HG03095 (cell line): ENCODE results near the gene CFAP97D1.

Experiments
- ATAC-seq: cut with Tn5 transposase; IDR thresholded peaks from one replicate; pipeline ENCODE4 v1.9.1; 2021; ENCODE audit warnings: moderate library complexity; ENCODE audit not compliant: unreplicated experiment

Gene CFAP97D1

GRCh38 chr17:43825567-43825966 is 45.3 kb downstream of the CFAP97D1 start:
- no peak for ATAC-seq

GRCh38 chr17:43826206-43826605 is 46.0 kb downstream of the CFAP97D1 start:
- ATAC-seq = no peak

GRCh38 chr17:43827596-43827995 is 47.4 kb downstream of the CFAP97D1 start:
- ATAC-seq = no peak

GRCh38 chr17:43829738-43830137 is 49.5 kb downstream of the CFAP97D1 start:
- ATAC-seq = no peak

GRCh38 chr17:43830510-43831140 is 50.4 kb downstream of the CFAP97D1 start:
- ATAC-seq = no peak

DNA sequence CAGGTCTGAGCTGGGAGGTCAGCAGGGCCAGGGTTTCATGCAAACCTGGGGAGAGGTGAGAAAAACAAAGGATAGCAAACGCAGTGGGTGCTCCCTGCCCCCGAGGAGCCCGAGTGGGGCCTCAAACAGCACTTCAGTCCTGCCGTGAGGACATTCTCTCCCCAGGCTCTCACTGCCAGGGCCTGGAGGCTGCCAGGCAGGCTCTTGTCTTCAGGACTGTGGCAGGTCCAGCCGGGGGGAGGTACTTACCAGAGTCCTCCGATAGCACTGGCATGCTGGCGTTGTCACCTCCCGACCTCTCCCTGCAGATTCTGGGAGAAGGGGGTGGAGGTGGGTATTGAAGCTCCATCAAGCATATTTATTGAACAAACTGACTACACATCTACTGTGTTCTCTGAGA is 51.4 kb downstream of the CFAP97D1 start:
- ATAC-seq = no peak

- ATAC-seq = no peak
These were observed 52.1 kb downstream of the CFAP97D1 start for GRCh38 chr17:43832168-43832975.

DNA sequence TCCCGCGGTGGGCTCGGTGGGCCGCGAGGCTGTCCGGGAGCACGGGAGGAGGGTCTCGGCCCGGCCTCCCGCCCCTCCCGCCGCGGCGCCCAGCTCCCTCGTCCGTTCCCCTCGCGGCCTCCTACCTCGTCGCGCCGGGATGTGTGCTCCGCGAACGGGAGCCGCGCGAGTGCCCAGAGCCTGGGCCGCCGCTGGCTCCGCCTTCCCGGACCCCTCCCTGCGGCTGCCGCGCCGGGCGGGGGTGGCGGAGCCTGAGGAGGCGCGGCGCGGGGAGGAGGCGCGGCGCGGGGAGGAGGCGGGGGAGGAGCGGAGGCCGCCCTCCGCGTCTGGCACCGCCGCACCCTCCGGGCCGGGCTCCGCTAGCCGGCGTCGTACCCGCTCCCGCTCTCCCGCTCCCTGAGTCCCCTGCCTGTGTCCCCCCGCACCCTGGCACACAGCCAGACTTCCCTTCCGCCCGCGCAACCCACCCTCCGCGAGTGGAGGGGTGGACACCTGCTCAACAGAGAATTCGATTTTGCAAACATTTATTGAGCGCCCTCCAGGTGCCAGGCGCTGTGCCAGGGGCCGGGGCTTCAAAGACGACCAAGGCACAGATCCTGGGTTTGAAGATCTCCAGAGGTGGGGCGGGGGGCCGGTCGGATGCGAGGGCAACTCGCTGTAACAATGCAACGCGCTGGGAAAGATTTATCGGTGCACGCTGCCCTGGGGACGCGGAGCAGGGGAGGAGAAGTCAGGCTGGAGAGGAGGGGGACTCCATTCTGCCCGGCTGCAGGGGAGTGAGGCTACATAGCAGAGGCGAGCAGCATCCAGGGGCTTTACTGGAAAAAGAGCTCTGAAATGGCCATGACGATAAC is 53.0 kb downstream of the CFAP97D1 start, which contains the start of gene MPP3:
Gene MPP3, minus strand, starts transcription at position 171 of the 854 bp plus-strand sequence. CDS start 1,240 bp downstream, outside the sequence.
- ATAC-seq = no peak

GRCh38 chr17:43834106-43834505 is 53.9 kb downstream of the CFAP97D1 start:
- no peak for ATAC-seq
